ENCODE measurements around the gene RNF213.

RNF213 gene

DNA sequence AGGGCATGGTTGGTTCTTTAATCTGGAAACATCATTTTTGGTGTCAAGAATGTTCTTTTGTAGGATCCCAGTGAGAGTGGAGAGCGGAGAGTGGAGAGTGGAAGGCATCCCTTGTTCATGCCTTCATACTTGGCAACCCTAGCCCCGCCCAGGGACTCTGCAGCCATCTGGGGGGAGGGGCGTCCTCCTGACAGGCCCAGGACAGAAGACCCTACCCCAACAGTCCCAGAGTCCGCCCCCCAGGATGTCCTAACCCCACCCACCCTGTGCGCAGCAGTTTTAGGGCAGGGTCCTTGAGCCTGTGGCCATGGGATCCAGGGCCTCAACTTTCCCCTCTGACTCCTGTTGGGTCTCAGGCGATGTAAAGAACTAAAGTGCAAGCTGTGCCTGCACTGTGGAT is 36.0 kb upstream of the RNF213 start:
- H4K20me1 ChIP-seq (ENCODE audit: insufficient read depth, low read length): no peaks in the 10 kb centered on the region
- no peaks in the 10 kb centered on the region for H3K9me2 ChIP-seq (replicated peaks; ENCODE audit: insufficient read depth, low read length)
- no peak for DNase-seq
- no peak overlapping the region for H2AFZ ChIP-seq (ENCODE audit: low read length)
- no peak overlapping the region for H3K4me3 ChIP-seq (ENCODE audit: low read length)
- no peaks in the 10 kb centered on the region for H3K4me1 ChIP-seq (ENCODE audit: low read length)
- H3K27me3 ChIP-seq (replicated peaks; ENCODE audit: insufficient read depth, low read length): no peaks in the 10 kb centered on the region
- no peak for TF ChIP-seq EZH2 (optimal IDR thresholded peaks at IDR 0.05; ENCODE audit: low read depth, low read length)
- TF ChIP-seq EZH2phosphoT487 (IDR thresholded peaks at IDR 0.05; ENCODE audit: low read length): no peak
- TF ChIP-seq, protein P1, sequence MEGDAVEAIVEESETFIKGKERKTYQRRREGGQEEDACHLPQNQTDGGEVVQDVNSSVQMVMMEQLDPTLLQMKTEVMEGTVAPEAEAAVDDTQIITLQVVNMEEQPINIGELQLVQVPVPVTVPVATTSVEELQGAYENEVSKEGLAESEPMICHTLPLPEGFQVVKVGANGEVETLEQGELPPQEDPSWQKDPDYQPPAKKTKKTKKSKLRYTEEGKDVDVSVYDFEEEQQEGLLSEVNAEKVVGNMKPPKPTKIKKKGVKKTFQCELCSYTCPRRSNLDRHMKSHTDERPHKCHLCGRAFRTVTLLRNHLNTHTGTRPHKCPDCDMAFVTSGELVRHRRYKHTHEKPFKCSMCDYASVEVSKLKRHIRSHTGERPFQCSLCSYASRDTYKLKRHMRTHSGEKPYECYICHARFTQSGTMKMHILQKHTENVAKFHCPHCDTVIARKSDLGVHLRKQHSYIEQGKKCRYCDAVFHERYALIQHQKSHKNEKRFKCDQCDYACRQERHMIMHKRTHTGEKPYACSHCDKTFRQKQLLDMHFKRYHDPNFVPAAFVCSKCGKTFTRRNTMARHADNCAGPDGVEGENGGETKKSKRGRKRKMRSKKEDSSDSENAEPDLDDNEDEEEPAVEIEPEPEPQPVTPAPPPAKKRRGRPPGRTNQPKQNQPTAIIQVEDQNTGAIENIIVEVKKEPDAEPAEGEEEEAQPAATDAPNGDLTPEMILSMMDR (IDR thresholded peaks at IDR 0.05; ENCODE audit: low read length): no peak
- H3K9ac ChIP-seq (ENCODE audit: low read length): no peak overlapping the region
- no peak overlapping the region for H3K27ac ChIP-seq (ENCODE audit: low read length)
- peaks cover 4% of the 10 kb centered on the region for H3F3A ChIP-seq (ENCODE audit: insufficient read depth, low read length)
- H3K4me2 ChIP-seq (ENCODE audit: low read depth, low read length): no peak overlapping the region
- H3K9me3 ChIP-seq (replicated peaks; ENCODE audit: insufficient read depth, low read length): no peaks in the 10 kb centered on the region
- H3K79me2 ChIP-seq (ENCODE audit: low read length): peaks cover 5% of the 10 kb centered on the region
- H3K36me3 ChIP-seq (replicated peaks; ENCODE audit: insufficient read depth, low read length): no peaks in the 10 kb centered on the region

DNA sequence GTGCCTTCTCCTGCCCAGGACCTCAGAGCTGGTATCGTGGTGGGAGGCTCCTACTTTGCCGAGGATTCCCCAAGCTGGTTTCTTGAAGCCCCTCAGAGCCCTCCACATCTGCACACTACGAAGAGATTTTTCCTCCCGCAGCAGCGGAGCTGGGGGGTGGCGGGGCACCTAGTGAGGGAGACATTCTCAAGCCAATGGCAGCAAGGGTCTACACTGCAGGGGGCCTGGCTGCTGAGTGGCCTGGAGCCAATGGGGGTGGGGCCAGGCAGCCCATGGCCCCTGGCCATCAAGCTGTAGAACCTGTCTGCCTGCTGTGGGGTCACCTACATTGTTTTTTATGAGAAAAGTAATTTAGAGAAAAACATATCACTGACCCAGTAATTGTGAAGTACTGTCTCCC is 35.4 kb upstream of the RNF213 start:
- no peaks in the 10 kb centered on the region for H3K9me3 ChIP-seq (replicated peaks; ENCODE audit: insufficient read depth, low read length)
- H3K9me2 ChIP-seq (replicated peaks; ENCODE audit: insufficient read depth, low read length): no peaks in the 10 kb centered on the region
- H3K36me3 ChIP-seq (replicated peaks; ENCODE audit: insufficient read depth, low read length): no peaks in the 10 kb centered on the region
- no peaks in the 10 kb centered on the region for H3K4me1 ChIP-seq (ENCODE audit: low read length)
- no peak overlapping the region for H2AFZ ChIP-seq (ENCODE audit: low read length)
- no peaks in the 10 kb centered on the region for H4K20me1 ChIP-seq (ENCODE audit: insufficient read depth, low read length)
- no peak overlapping the region for H3K4me2 ChIP-seq (ENCODE audit: low read depth, low read length)
- no peaks in the 10 kb centered on the region for H3K27me3 ChIP-seq (replicated peaks; ENCODE audit: insufficient read depth, low read length)
- H3K27ac ChIP-seq (ENCODE audit: low read length): no peak overlapping the region
- TF ChIP-seq EZH2 (optimal IDR thresholded peaks at IDR 0.05; ENCODE audit: low read depth, low read length) (no peak), EZH2phosphoT487 (IDR thresholded peaks at IDR 0.05; ENCODE audit: low read length) (no peak)
- TF ChIP-seq, protein P1 (IDR thresholded peaks at IDR 0.05; ENCODE audit: low read length): no peak
- no peak overlapping the region for H3K4me3 ChIP-seq (ENCODE audit: low read length)
- no peak overlapping the region for H3K9ac ChIP-seq (ENCODE audit: low read length)
- DNase-seq: no peak
- no peaks in the 10 kb centered on the region for H3F3A ChIP-seq (ENCODE audit: insufficient read depth, low read length)
- H3K79me2 ChIP-seq (ENCODE audit: low read length): no peaks in the 10 kb centered on the region

DNA sequence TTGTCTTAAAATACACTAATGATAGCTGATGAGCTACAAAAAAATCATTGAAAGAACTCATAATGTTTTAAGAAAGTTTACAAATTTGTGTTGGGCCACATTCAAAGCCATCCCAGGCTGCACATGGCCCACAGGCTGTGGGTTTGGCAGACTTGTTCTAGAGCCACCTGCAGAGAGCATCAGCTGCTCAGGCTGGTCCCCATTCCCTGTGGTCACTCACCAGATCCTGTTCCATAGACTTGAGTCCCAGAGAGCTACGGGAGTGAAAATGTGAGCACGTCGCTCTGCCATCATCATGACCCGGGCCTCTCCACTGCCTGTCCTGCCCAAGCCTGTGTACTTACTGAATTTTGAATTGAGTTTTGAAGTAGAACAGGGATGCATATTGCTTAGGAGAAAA is 33.5 kb upstream of the RNF213 start:
- no peak for DNase-seq
- no peaks in the 10 kb centered on the region for H3F3A ChIP-seq (ENCODE audit: insufficient read depth, low read length)
- no peaks in the 10 kb centered on the region for H3K4me1 ChIP-seq (ENCODE audit: low read length)
- H3K9me2 ChIP-seq (replicated peaks; ENCODE audit: insufficient read depth, low read length): no peaks in the 10 kb centered on the region
- no peaks in the 10 kb centered on the region for H3K36me3 ChIP-seq (replicated peaks; ENCODE audit: insufficient read depth, low read length)
- H3K4me2 ChIP-seq (ENCODE audit: low read depth, low read length): no peak overlapping the region
- H3K4me3 ChIP-seq (ENCODE audit: low read length): no peak overlapping the region
- no peak overlapping the region for H2AFZ ChIP-seq (ENCODE audit: low read length)
- H3K9me3 ChIP-seq (replicated peaks; ENCODE audit: insufficient read depth, low read length): no peaks in the 10 kb centered on the region
- no peaks in the 10 kb centered on the region for H3K27me3 ChIP-seq (replicated peaks; ENCODE audit: insufficient read depth, low read length)
- no peak overlapping the region for H3K9ac ChIP-seq (ENCODE audit: low read length)
- H4K20me1 ChIP-seq (ENCODE audit: insufficient read depth, low read length): no peaks in the 10 kb centered on the region
- no peaks in the 10 kb centered on the region for H3K79me2 ChIP-seq (ENCODE audit: low read length)
- TF ChIP-seq EZH2phosphoT487 (IDR thresholded peaks at IDR 0.05; ENCODE audit: low read length): no peak
- TF ChIP-seq EZH2 (optimal IDR thresholded peaks at IDR 0.05; ENCODE audit: low read depth, low read length): no peak
- TF ChIP-seq, protein P1 (IDR thresholded peaks at IDR 0.05; ENCODE audit: low read length): no peak
- H3K27ac ChIP-seq (ENCODE audit: low read length): no peak overlapping the region
